HepG2 (cell line): ENCODE results near the gene SLC45A3. TPM values are rescaled to one million over a fixed set of nuclear protein-coding genes. Genes with fewer than 3 reads are reported as not detected.

ENCODE experiments used
- ARNT ChIP-seq: fragments of 450-650 bp; IDR thresholded peaks from 2 replicates; pipeline ENCODE4 v1.6.1; 2017
- ARNTL ChIP-seq: sonication (generic); formaldehyde crosslinking; IDR thresholded peaks from 2 replicates; pipeline ENCODE4 v1.4.0; 2020; ENCODE audit warnings: mild to moderate bottlenecking, missing genetic modification reagents
- ATF1 ChIP-seq: IDR thresholded peaks from 2 replicates; pipeline ENCODE4 v1.6.1; 2016; ENCODE audit warnings: mild to moderate bottlenecking, control low read depth
- ATF7-NPFF ChIP-seq: sonication (generic); formaldehyde crosslinking; IDR thresholded peaks from 2 replicates; pipeline ENCODE4 v1.8.1; 2023; ENCODE audit warnings: mild to moderate bottlenecking, low read depth, missing genetic modification reagents, moderate library complexity
- ESRRA ChIP-seq: sonication (generic); formaldehyde crosslinking; IDR thresholded peaks from 2 replicates; pipeline ENCODE4 v1.5.1; 2020; ENCODE audit warnings: mild to moderate bottlenecking, low read depth, missing genetic modification reagents
- ETS1 ChIP-seq: sonication (generic); formaldehyde crosslinking; IDR thresholded peaks from 2 replicates; pipeline ENCODE4 v1.4.0; 2020; ENCODE audit warnings: missing genetic modification reagents
- FOXA1 ChIP-seq, 2 experiments: fragments of 450-650 bp in 1 of 2; sonication (generic) in 1 of 2; formaldehyde crosslinking in 1 of 2; IDR thresholded peaks; 2 replicates each; pipeline versions ENCODE4 v1.4.0 to v1.6.1; 2016 to 2020; ENCODE audit warnings: missing genetic modification reagents in 1 of 2
- HES4 ChIP-seq: sonication (generic); formaldehyde crosslinking; IDR thresholded peaks from 2 replicates; pipeline ENCODE4 v1.9.0; 2021; ENCODE audit warnings: mild to moderate bottlenecking, missing genetic modification reagents, borderline replicate concordance
- ISL2 ChIP-seq: sonication (generic); formaldehyde crosslinking; IDR thresholded peaks from 2 replicates; pipeline ENCODE4 v1.5.0; 2020; ENCODE audit warnings: missing genetic modification reagents
- KDM4B ChIP-seq: sonication (generic); formaldehyde crosslinking; IDR thresholded peaks from 2 replicates; pipeline ENCODE4 v1.4.0; 2020; ENCODE audit warnings: missing genetic modification reagents
- MBD4 ChIP-seq: IDR thresholded peaks from 2 replicates; pipeline ENCODE4 v1.6.1; 2012; ENCODE audit warnings: low read length, inconsistent platforms, borderline replicate concordance
- MTF1 ChIP-seq: sonication (generic); formaldehyde crosslinking; IDR thresholded peaks from 2 replicates; pipeline ENCODE4 v1.5.0; 2020; ENCODE audit warnings: missing genetic modification reagents
- POGK ChIP-seq: sonication (generic); formaldehyde crosslinking; conservative IDR thresholded peaks from 2 replicates; pipeline ENCODE4 v1.8.0; 2022; ENCODE audit warnings: mild to moderate bottlenecking, moderate library complexity, missing genetic modification reagents
- TBL1XR1 ChIP-seq: fragments of 150-350 bp; IDR thresholded peaks from 2 replicates; pipeline ENCODE4 v1.6.1; 2014; ENCODE audit warnings: borderline replicate concordance, low read length; ENCODE audit not compliant: partially characterized antibody
- TCF7L2 ChIP-seq: IDR thresholded peaks from 2 replicates; pipeline ENCODE4 v1.6.1; 2011; ENCODE audit warnings: mild to moderate bottlenecking, low read depth, low read length, moderate library complexity
- TMF1 ChIP-seq: sonication (generic); formaldehyde crosslinking; IDR thresholded peaks from 2 replicates; pipeline ENCODE4 v1.8.1; 2022; ENCODE audit warnings: low read depth, missing genetic modification reagents
- ZFP62 ChIP-seq: sonication (generic); formaldehyde crosslinking; IDR thresholded peaks from 2 replicates; pipeline ENCODE4 v1.4.0; 2020; ENCODE audit warnings: missing genetic modification reagents
- ZFY ChIP-seq: sonication (generic); formaldehyde crosslinking; IDR thresholded peaks from 2 replicates; pipeline ENCODE4 v1.4.0; 2020; ENCODE audit warnings: missing genetic modification reagents
- ZNF281 ChIP-seq: sonication (generic); formaldehyde crosslinking; IDR thresholded peaks from 2 replicates; pipeline ENCODE4 v1.4.0; 2020; ENCODE audit warnings: missing genetic modification reagents, borderline replicate concordance
- ZNF33A ChIP-seq: sonication (generic); formaldehyde crosslinking; IDR thresholded peaks from 2 replicates; pipeline ENCODE4 v1.5.1; 2020; ENCODE audit warnings: missing genetic modification reagents, mild to moderate bottlenecking, moderate library complexity, borderline replicate concordance
- ZNF414 ChIP-seq: sonication (generic); formaldehyde crosslinking; IDR thresholded peaks from 2 replicates; pipeline ENCODE4 v1.5.0; 2020; ENCODE audit warnings: missing genetic modification reagents
- ZNF501 ChIP-seq: sonication (generic); formaldehyde crosslinking; IDR thresholded peaks from 2 replicates; pipeline ENCODE4 v1.5.1; 2020; ENCODE audit warnings: mild to moderate bottlenecking, moderate library complexity, missing genetic modification reagents
- ZNF530 ChIP-seq: sonication (generic); formaldehyde crosslinking; IDR thresholded peaks from 2 replicates; pipeline ENCODE4 v1.5.0; 2020; ENCODE audit warnings: low read depth, mild to moderate bottlenecking, missing genetic modification reagents
- ZNF678 ChIP-seq: sonication (generic); formaldehyde crosslinking; IDR thresholded peaks from 2 replicates; pipeline ENCODE4 v1.4.0; 2020; ENCODE audit warnings: mild to moderate bottlenecking, missing genetic modification reagents
- ZNF746 ChIP-seq: sonication (generic); formaldehyde crosslinking; IDR thresholded peaks from 2 replicates; pipeline ENCODE4 v1.8.0; 2022; ENCODE audit warnings: mild to moderate bottlenecking, missing genetic modification reagents
- polyA plus RNA-seq, 8 experiments: library from polyadenylated mRNA; depleted of rRNA in 3 of 8; stranded (reverse) in 7 of 8; unstranded in 1 of 8; fragments of >200 nt; fragmentation: Illumina TruSeq in 4 of 8; extraction: Trizol in 4 of 8; gene quantifications; 2 replicates each; pipeline versions ENCODE4 v1.2.1 to v1.2.3, GENCODE V29; 2011 to 2016; ENCODE audit warnings: low read depth in 4 of 8, missing spikeins in 1 of 8, mixed read lengths in 1 of 8; ENCODE audit not compliant: insufficient read depth in 1 of 8
- total RNA-seq, 5 experiments: library from RNA; depleted of rRNA; stranded (reverse); fragments of >200 nt; fragmentation: Illumina TruSeq; extraction: Trizol; gene quantifications; 2 replicates each; pipeline ENCODE4 v1.2.3, GENCODE V29; 2016; ENCODE audit warnings: low read depth in 1 of 5

SLC45A3 gene
- total and polyA plus RNA-seq, 2 of the 13 experiments (the other 11 are each of a cell fraction or from before 2014, with no cell fraction given): 3.4 to 4.1 TPM

GRCh38 chr1:205631768-205632668 lies 48.3 kb downstream of the SLC45A3 start, which contains the start of gene ELK4 (continued):
- TF ChIP-seq MTF1 (CRISPR knock-in tag): no peak
- TF ChIP-seq ARNT: no peak
- peak; percentile 48 for TF ChIP-seq TBL1XR1
- TF ChIP-seq ZNF678: no peak
- TF ChIP-seq ESRRA (CRISPR knock-in tag): no peak
- peak; percentile 67; the same call in 1 of the 2 replicates for TF ChIP-seq TMF1 (CRISPR knock-in tag)
- TF ChIP-seq ARNTL: no peak; the same call in 1 of the 2 replicates
- TF ChIP-seq ZNF281 (CRISPR knock-in tag): peak; percentile 53; the same call in 1 of the 2 replicates
- no peak for TF ChIP-seq TCF7L2
- TF ChIP-seq ATF1: peak; percentile 85
- TF ChIP-seq MBD4: no peak
- TF ChIP-seq ZFP62 (CRISPR knock-in tag): no peak
- TF ChIP-seq ZNF501 (CRISPR knock-in tag): peak; percentile 87
- TF ChIP-seq FOXA1 (IDR thresholded peaks at IDR 0.05): no peak
- TF ChIP-seq FOXA1 (CRISPR knock-in tag; IDR thresholded peaks at IDR 0.05): no peak
- TF ChIP-seq POGK (CRISPR knock-in tag): peak; percentile 94
- TF ChIP-seq ZFY (CRISPR knock-in tag): peak; percentile 92
- TF ChIP-seq ZNF530 (CRISPR knock-in tag): no peak
- no peak for TF ChIP-seq ZNF414 (CRISPR knock-in tag)
- TF ChIP-seq ZNF746 (CRISPR knock-in tag): no peak
- TF ChIP-seq ISL2 (CRISPR knock-in tag): peak; percentile 80
- TF ChIP-seq KDM4B (CRISPR knock-in tag): no peak
- TF ChIP-seq ZNF33A (CRISPR knock-in tag): no peak
- no peak for TF ChIP-seq ETS1
- TF ChIP-seq HES4 (CRISPR knock-in tag): peak; percentile 15; the same call in 1 of the 2 replicates
- peak; percentile 79 for TF ChIP-seq ATF7-NPFF (CRISPR knock-in tag)
